HEK293T (cell line): Measurements from ENCODE around the gene NAA20.

Source experiments
- CTCF ChIA-PET: fragments of 350-600 bp; formaldehyde crosslinking; extraction: SDS; loops from one replicate; lab custom pipeline; 2021; ENCODE audit warnings: antibody characterized with exemption, inconsistent platforms; lab: Yijun Ruan, JAX
- POLR2A ChIA-PET: fragments of 350-600 bp; formaldehyde crosslinking; extraction: SDS; loops from one replicate; lab custom pipeline; 2020; ENCODE audit warnings: antibody characterized with exemption, inconsistent platforms; lab: Yijun Ruan, JAX
- DNase-seq: peaks from one replicate; pipeline ENCODE4 v3.0.0; 2012; ENCODE audit warnings: mixed read lengths; ENCODE audit errors: extremely low spot score
- ARNT ChIP-seq: fragments of 450-650 bp; IDR thresholded peaks from 2 replicates; pipeline ENCODE4 v1.6.1; 2017; ENCODE audit warnings: mild to moderate bottlenecking
- BHLHE40 ChIP-seq: fragments of 450-650 bp; IDR thresholded peaks from 2 replicates; pipeline ENCODE4 v1.6.1; 2016; ENCODE audit warnings: mild to moderate bottlenecking, moderate library complexity, borderline replicate concordance
- CTBP1 ChIP-seq: fragments of 450-650 bp; IDR thresholded peaks from 2 replicates; pipeline ENCODE4 v1.6.1; 2016; ENCODE audit warnings: borderline replicate concordance
- ELF4 ChIP-seq: fragments of 450-650 bp; IDR thresholded peaks from 2 replicates; pipeline ENCODE4 v1.6.1; 2017; ENCODE audit warnings: antibody characterized with exemption
- FOXA1 ChIP-seq: fragments of 450-650 bp; IDR thresholded peaks from 2 replicates; pipeline ENCODE4 v1.6.1; 2016; ENCODE audit warnings: mild to moderate bottlenecking
- FOXK2 ChIP-seq: fragments of 450-650 bp; IDR thresholded peaks from 2 replicates; pipeline ENCODE4 v1.6.1; 2016; ENCODE audit warnings: mild to moderate bottlenecking
- FOXM1 ChIP-seq: fragments of 450-650 bp; IDR thresholded peaks from 2 replicates; pipeline ENCODE4 v1.6.1; 2017; ENCODE audit warnings: mild to moderate bottlenecking, borderline replicate concordance
- HDGF ChIP-seq: fragments of 450-650 bp; IDR thresholded peaks from 2 replicates; pipeline ENCODE4 v1.6.1; 2017; ENCODE audit warnings: antibody characterized with exemption, borderline replicate concordance
- L3MBTL2 ChIP-seq: fragments of 450-650 bp; conservative IDR thresholded peaks from 2 replicates; pipeline ENCODE4 v1.6.1; 2016; ENCODE audit warnings: mild to moderate bottlenecking
- LEF1 ChIP-seq: fragments of 450-650 bp; IDR thresholded peaks from 2 replicates; pipeline ENCODE4 v1.6.1; 2017; ENCODE audit warnings: mild to moderate bottlenecking, borderline replicate concordance
- NFRKB ChIP-seq: fragments of 450-650 bp; IDR thresholded peaks from 2 replicates; pipeline ENCODE4 v1.6.1; 2016; ENCODE audit warnings: mild to moderate bottlenecking, moderate library complexity
- SP1 ChIP-seq: fragments of 450-650 bp; IDR thresholded peaks from 2 replicates; pipeline ENCODE4 v1.6.1; 2017
- SUZ12 ChIP-seq: fragments of 450-650 bp; IDR thresholded peaks from 2 replicates; pipeline ENCODE4 v1.6.1; 2016; ENCODE audit warnings: mild to moderate bottlenecking
- TARDBP ChIP-seq: fragments of 450-650 bp; IDR thresholded peaks from 2 replicates; pipeline ENCODE4 v1.6.1; 2016
- ZNF384 ChIP-seq: fragments of 450-650 bp; IDR thresholded peaks from 2 replicates; pipeline ENCODE4 v1.6.1; 2016
- TF ChIP-seq, protein P1 (sequence below): fragments of 450-650 bp; IDR thresholded peaks from 2 replicates; pipeline ENCODE4 v1.6.1; 2016

NAA20 gene

DNA sequence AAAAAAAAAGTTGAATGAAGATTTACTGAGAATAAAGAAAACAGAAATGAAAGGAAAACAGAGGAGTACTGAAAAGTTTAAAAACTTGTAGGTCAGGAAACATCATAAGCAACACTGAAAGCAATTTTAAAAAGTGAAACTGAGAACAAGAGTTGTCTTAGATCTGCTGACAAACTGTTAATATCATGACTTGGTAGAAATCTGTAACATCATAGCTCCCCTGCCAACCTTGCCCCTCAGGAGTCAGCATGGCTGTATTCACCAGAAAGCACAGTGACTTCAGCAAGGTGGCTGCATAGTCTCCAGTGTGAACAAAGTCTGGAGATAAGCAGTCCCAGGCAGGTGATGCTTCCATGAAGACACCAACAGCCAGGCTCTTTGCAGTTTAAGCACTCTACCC is 5.3 kb downstream of the NAA20 start:
- no peak for DNase-seq
- TF ChIP-seq TARDBP, result no peak
- no peak for TF ChIP-seq LEF1
- TF ChIP-seq ELF4, result no peak
- no peak for TF ChIP-seq FOXK2
- TF ChIP-seq SP1, result no peak
- TF ChIP-seq ZNF384, result no peak
- no peak for TF ChIP-seq CTBP1
- no peak for TF ChIP-seq SUZ12
- no peak for TF ChIP-seq L3MBTL2
- no peak for TF ChIP-seq ARNT
- TF ChIP-seq NFRKB, result no peak
- no peak for TF ChIP-seq FOXM1
- no peak for TF ChIP-seq FOXA1
- POLR2A ChIA-PET, result no interaction called here
- CTCF ChIA-PET, result no interaction called here

DNA sequence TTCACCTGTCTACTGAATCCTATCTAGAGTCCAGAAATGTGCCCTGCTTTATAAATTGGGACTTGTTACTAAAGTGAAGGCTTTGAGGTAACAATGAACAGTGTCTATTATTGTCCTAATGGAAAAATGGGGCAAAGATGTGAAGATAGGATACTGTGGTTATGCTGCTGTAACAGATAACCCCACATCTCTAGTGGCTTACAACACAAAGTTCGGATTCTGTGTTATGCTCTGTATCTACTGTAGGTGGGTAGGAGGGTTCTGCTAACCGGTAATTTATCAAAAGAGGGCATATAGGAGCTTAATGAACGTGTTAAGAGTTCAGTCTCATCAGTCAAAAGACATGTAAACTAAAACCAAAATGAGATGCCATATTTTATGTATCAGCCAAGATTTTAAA is 6.2 kb downstream of the NAA20 start:
- no peak for DNase-seq
- ChIA-PET CTCF (no interaction called here), POLR2A (no interaction called here)
- TF ChIP-seq FOXM1 (no peak), FOXA1 (no peak), BHLHE40 (no peak), CTBP1 (no peak), L3MBTL2 (no peak), ARNT (no peak), LEF1 (no peak), ZNF384 (no peak), NFRKB (no peak), FOXK2 (no peak), SUZ12 (no peak), ELF4 (no peak), SP1 (no peak)
- TF ChIP-seq, protein P1, sequence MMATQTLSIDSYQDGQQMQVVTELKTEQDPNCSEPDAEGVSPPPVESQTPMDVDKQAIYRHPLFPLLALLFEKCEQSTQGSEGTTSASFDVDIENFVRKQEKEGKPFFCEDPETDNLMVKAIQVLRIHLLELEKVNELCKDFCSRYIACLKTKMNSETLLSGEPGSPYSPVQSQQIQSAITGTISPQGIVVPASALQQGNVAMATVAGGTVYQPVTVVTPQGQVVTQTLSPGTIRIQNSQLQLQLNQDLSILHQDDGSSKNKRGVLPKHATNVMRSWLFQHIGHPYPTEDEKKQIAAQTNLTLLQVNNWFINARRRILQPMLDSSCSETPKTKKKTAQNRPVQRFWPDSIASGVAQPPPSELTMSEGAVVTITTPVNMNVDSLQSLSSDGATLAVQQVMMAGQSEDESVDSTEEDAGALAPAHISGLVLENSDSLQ, result no peak

DNA sequence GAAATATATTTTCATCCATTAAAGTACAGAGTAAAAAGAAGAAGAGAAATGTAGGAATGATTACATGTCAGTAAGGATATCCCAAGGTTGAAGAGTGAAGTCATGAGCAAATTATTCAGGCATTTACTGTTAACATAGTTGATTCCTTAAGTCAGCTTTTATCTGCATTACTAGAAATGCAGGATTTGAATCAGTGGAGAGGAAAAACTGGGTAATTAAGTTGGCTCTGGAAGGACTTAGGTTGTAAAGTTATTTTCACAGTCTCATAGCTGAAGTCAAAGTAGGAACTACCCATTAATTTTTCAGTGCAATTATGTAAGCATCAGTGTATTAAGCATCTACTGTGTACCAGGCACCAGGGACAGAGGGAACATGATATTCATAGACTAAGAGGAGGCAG is 7.8 kb downstream of the NAA20 start:
- ChIA-PET POLR2A (no interaction called here), CTCF (no interaction called here)
- DNase-seq, result no peak
- TF ChIP-seq BHLHE40, result no peak
- TF ChIP-seq SP1, result no peak
- TF ChIP-seq SUZ12, result no peak
- TF ChIP-seq ZNF384, result no peak
- no peak for TF ChIP-seq HDGF
- no peak for TF ChIP-seq FOXK2
- TF ChIP-seq ELF4, result no peak
- TF ChIP-seq FOXM1, result no peak
- TF ChIP-seq LEF1, result no peak
- TF ChIP-seq ARNT, result no peak
- TF ChIP-seq NFRKB, result no peak
- no peak for TF ChIP-seq TARDBP
- TF ChIP-seq, protein P1, result no peak
- TF ChIP-seq FOXA1, result no peak
- no peak for TF ChIP-seq L3MBTL2
- TF ChIP-seq CTBP1, result no peak

DNA sequence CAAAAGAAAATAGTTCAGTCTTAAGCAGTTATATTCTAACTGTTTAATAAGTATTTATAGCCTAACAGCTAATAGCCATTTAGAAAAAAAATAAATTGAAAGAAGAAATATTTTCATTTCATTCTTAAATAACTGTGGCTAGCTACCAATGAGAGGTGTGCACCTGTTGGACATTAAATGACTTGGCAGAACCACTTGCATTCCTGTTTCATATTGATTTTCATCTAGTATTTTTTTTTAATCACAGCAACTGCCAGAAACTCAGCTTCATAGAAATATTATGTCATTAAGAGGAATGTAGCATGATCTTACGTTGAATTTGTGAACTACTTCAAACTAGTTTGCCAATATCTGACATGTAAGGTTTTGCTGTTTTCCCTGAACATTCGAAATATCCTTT is 10.1 kb downstream of the NAA20 start:
- POLR2A ChIA-PET, result interaction anchor here (2.2 kb wide), 1 partner anchor 10 kb away, joined by 9 read pairs; the partner anchor contains the start of gene NAA20
- TF ChIP-seq HDGF (no peak), TARDBP (no peak), LEF1 (no peak), ZNF384 (no peak), CTBP1 (no peak)
- TF ChIP-seq, protein P1, result no peak
- CTCF ChIA-PET, result interaction anchor here (0.6 to 1.6 kb wide), 3 partner anchors 10 to 403 kb away, joined by 3 to 5 read pairs (median 3); partner anchors contain the start of gene NAA20
- no peak for DNase-seq

DNA sequence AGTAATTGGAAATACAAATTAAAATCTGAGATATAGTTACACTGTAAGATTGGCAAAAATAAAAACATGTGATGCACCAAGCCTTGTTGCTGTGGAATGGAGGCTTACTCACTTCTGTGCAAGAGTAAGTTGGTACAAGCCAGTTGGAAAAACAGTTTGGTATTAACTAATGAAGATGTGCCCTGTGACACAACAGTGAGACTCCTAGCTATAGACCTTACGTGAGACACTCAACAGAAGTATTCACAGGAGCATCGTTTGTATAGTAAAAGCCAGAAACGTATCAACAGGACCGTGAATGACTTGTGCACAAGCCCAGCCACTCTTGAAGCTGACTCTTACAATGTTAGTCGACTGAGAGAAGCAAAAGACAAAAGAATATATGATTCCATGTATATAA is 14.6 kb downstream of the NAA20 start:
- TF ChIP-seq TARDBP (no peak), BHLHE40 (no peak), ZNF384 (no peak), HDGF (no peak), ELF4 (no peak), CTBP1 (no peak), SUZ12 (no peak), SP1 (no peak), L3MBTL2 (no peak), FOXK2 (no peak), LEF1 (no peak), ARNT (no peak), NFRKB (no peak), FOXM1 (no peak), FOXA1 (no peak)
- TF ChIP-seq, protein P1, result no peak
- DNase-seq, result no peak
- ChIA-PET POLR2A (no interaction called here), CTCF (no interaction called here)

DNA sequence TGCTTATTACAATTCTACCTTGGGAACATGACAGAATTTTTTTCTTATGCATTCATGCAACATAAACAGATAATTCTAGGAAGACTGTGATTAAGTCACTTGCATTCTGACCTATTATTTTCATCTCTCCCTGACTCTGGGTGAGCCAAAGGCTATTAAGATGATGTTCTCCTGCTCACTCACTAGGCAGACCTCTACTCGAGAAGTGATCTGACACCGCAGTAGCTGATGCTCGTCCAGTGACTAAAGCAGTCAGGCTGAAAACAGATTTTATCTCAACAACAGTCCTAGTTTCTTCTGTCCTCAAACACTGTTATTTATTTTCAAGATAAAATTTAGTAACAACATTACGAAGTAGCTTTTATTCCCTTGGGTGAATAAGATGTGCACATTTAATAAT is 17.3 kb downstream of the NAA20 start:
- no peak for DNase-seq
- CTCF ChIA-PET, result no interaction called here
- TF ChIP-seq FOXM1 (no peak), CTBP1 (no peak), SUZ12 (no peak), ZNF384 (no peak), LEF1 (no peak), L3MBTL2 (no peak), BHLHE40 (no peak), TARDBP (no peak), ARNT (no peak), FOXA1 (no peak), NFRKB (no peak), SP1 (no peak), ELF4 (no peak), FOXK2 (no peak), HDGF (no peak)
- TF ChIP-seq, protein P1, result no peak
- POLR2A ChIA-PET, result no interaction called here
